IMR-90 (cell line): ENCODE results near the gene TOR4A. TPM values are rescaled to one million over a fixed set of nuclear protein-coding genes. Genes with fewer than 3 reads are reported as not detected.
A peak's percentile ranks its signal among the peaks of the same experiment; 100 is the strongest.

Experiments used
- ATAC-seq: fragments of 200-7000 bp; cut with Tn5 transposase; 2 replicates; pipeline ENCODE4 v1.9.1; 2020; ENCODE audit warnings: low read depth, mild to moderate bottlenecking, moderate library complexity
- BruUV-seq: library from RNA; stranded (reverse); fragments of 400-500 nt; replicated peaks from 2 replicates; lab custom pipeline; 2021; lab: Mats Ljungman, UMichigan
- CTCF ChIA-PET: fragments of 300-600 bp; formaldehyde crosslinking; extraction: SDS; loops from one replicate; lab custom pipeline; 2021; ENCODE audit warnings: antibody characterized with exemption; lab: Yijun Ruan, JAX
- POLR2A ChIA-PET: fragments of 300-600 bp; sonication (Branson Sonifier 250); formaldehyde crosslinking; loops from one replicate; lab custom pipeline; 2022; ENCODE audit warnings: antibody characterized with exemption; ENCODE audit not compliant: unreplicated experiment; lab: Charles Lee
- DNase-seq: peaks from one replicate; pipeline ENCODE4 v3.0.0; 2013
- H2AFZ ChIP-seq: replicated peaks from 2 replicates; pipeline ENCODE3; 2013; ENCODE audit warnings: low read length, mild to moderate bottlenecking; ENCODE audit not compliant: poor library complexity
- H2AK5ac ChIP-seq: 2 replicates; pipeline ENCODE4 v1.6.1; 2013; ENCODE audit warnings: low read depth, low read length, inconsistent platforms
- H2AK9ac ChIP-seq: replicated peaks from 2 replicates; pipeline ENCODE3; 2013; ENCODE audit warnings: mild to moderate bottlenecking, low read depth, low read length, moderate library complexity; ENCODE audit not compliant: poor library complexity
- H2BK120ac ChIP-seq: 2 replicates; pipeline ENCODE4 v1.6.1; 2013; ENCODE audit warnings: low read depth, low read length, inconsistent platforms
- H2BK15ac ChIP-seq: 3 replicates; pipeline ENCODE4 v1.6.1; 2013; ENCODE audit warnings: low read depth, low read length, inconsistent platforms
- H2BK20ac ChIP-seq: 2 replicates; pipeline ENCODE4 v1.6.1; 2013; ENCODE audit warnings: low read depth, mild to moderate bottlenecking, inconsistent platforms, low read length, moderate library complexity
- H2BK5ac ChIP-seq: 2 replicates; pipeline ENCODE4 v1.6.1; 2013; ENCODE audit warnings: mild to moderate bottlenecking, low read depth, low read length, inconsistent platforms; ENCODE audit not compliant: poor library complexity, severe bottlenecking
- H3K14ac ChIP-seq: replicated peaks from 2 replicates; pipeline ENCODE4 v1.6.1; 2013; ENCODE audit warnings: low read depth, low read length, inconsistent platforms
- H3K18ac ChIP-seq: 2 replicates; pipeline ENCODE4 v1.6.1; 2013; ENCODE audit warnings: low read depth, low read length, control low read depth
- H3K23ac ChIP-seq: 2 replicates; pipeline ENCODE4 v1.6.1; 2013; ENCODE audit warnings: low read depth, low read length, inconsistent platforms
- H3K27ac ChIP-seq: 2 replicates; pipeline ENCODE4 v1.5.1; 2013; ENCODE audit warnings: mild to moderate bottlenecking, control low read depth, low read length; ENCODE audit not compliant: insufficient read depth
- H3K27me3 ChIP-seq: 2 replicates; pipeline ENCODE4 v1.6.1; 2013; ENCODE audit warnings: low read length; ENCODE audit not compliant: control insufficient read depth, insufficient read depth
- H3K36me3 ChIP-seq: 2 replicates; pipeline ENCODE4 v1.6.1; 2013; ENCODE audit warnings: low read length, mixed read lengths; ENCODE audit not compliant: control insufficient read depth, insufficient read depth
- H3K4ac ChIP-seq: 2 replicates; pipeline ENCODE4 v1.6.1; 2013; ENCODE audit warnings: low read depth, low read length, inconsistent platforms
- H3K4me1 ChIP-seq: 2 replicates; pipeline ENCODE4 v1.6.1; 2013; ENCODE audit warnings: low read length, mixed read lengths; ENCODE audit not compliant: control insufficient read depth, insufficient read depth
- H3K4me2 ChIP-seq: 2 replicates; pipeline ENCODE4 v1.6.1; 2013; ENCODE audit warnings: low read depth, mild to moderate bottlenecking, control low read depth, low read length, moderate library complexity
- H3K4me3 ChIP-seq: 2 replicates; pipeline ENCODE4 v1.5.1; 2013; ENCODE audit warnings: low read depth, mild to moderate bottlenecking, control low read depth, low read length, moderate library complexity; ENCODE audit not compliant: insufficient read depth
- H3K56ac ChIP-seq: 2 replicates; pipeline ENCODE4 v1.6.1; 2013; ENCODE audit warnings: low read length, inconsistent platforms; ENCODE audit not compliant: insufficient read depth; ENCODE audit errors: extremely low read depth
- H3K79me1 ChIP-seq, 2 experiments: 2 replicates each; pipeline ENCODE4 v1.6.1; 2013; ENCODE audit warnings: low read length in 2 of 2, inconsistent platforms in 1 of 2, low read depth in 1 of 2
- H3K9ac ChIP-seq: 2 replicates; pipeline ENCODE4 v1.6.1; 2013; ENCODE audit warnings: low read depth, low read length, control low read depth
- H3K9me1 ChIP-seq: 2 replicates; pipeline ENCODE4 v1.6.1; 2013; ENCODE audit warnings: low read length, inconsistent platforms; ENCODE audit not compliant: insufficient read depth
- H3K9me3 ChIP-seq: 2 replicates; pipeline ENCODE4 v1.6.1; 2013; ENCODE audit warnings: low read length; ENCODE audit not compliant: control insufficient read depth, insufficient read depth
- H4K20me1 ChIP-seq: 2 replicates; pipeline ENCODE4 v1.6.1; 2013; ENCODE audit warnings: low read length, inconsistent platforms; ENCODE audit not compliant: insufficient read depth
- H4K5ac ChIP-seq: 2 replicates; pipeline ENCODE4 v1.6.1; 2013; ENCODE audit warnings: mild to moderate bottlenecking, low read depth, low read length, control low read depth
- H4K8ac ChIP-seq, 2 experiments: 2 replicates each; pipeline ENCODE4 v1.6.1; 2013; ENCODE audit warnings: low read depth in 2 of 2, low read length in 2 of 2, control low read depth in 1 of 2, inconsistent platforms in 1 of 2
- H4K91ac ChIP-seq: 2 replicates; pipeline ENCODE4 v1.6.1; 2013; ENCODE audit warnings: low read depth, low read length, inconsistent platforms; ENCODE audit not compliant: insufficient read depth
- CTCF ChIP-seq: conservative IDR thresholded peaks from 2 replicates; pipeline ENCODE4 v1.5.1; 2012; ENCODE audit warnings: mild to moderate bottlenecking, low read depth, low read length, improper control_type of control experiment
- FOS ChIP-seq: fragments of 150-350 bp; IDR thresholded peaks from 2 replicates; pipeline ENCODE4 v1.6.1; 2016; ENCODE audit warnings: low read depth, low read length
- MAZ ChIP-seq: IDR thresholded peaks from 2 replicates; pipeline ENCODE4 v1.6.1; 2012; ENCODE audit warnings: low read depth, mild to moderate bottlenecking, low read length, improper control_type of control experiment, moderate library complexity, borderline replicate concordance
- MXI1 ChIP-seq: IDR thresholded peaks from 2 replicates; pipeline ENCODE4 v1.6.1; 2012; ENCODE audit warnings: low read depth, mild to moderate bottlenecking, low read length, moderate library complexity, borderline replicate concordance
- NFE2L2 ChIP-seq: fragments of 150-350 bp; IDR thresholded peaks from 2 replicates; pipeline ENCODE4 v1.6.1; 2016; ENCODE audit warnings: low read depth, mild to moderate bottlenecking, low read length
- RAD21 ChIP-seq: IDR thresholded peaks from 2 replicates; pipeline ENCODE4 v1.6.1; 2012; ENCODE audit warnings: low read length, improper control_type of control experiment
- RFX5 ChIP-seq: IDR thresholded peaks from 2 replicates; pipeline ENCODE4 v1.8.0; 2012; ENCODE audit warnings: low read depth, mild to moderate bottlenecking, low read length, moderate library complexity
- SMC3 ChIP-seq: fragments of 150-350 bp; IDR thresholded peaks from 2 replicates; pipeline ENCODE4 v1.6.1; 2016; ENCODE audit warnings: low read depth, mild to moderate bottlenecking, antibody characterized with exemption, low read length, moderate library complexity
- WGBS, 2 experiments: methylation state at CpG; one replicate each; pipeline versions ENCODE4 v1.1.5 to v1.1.7; 2013; ENCODE audit warnings: missing lambda C conversion rate in 2 of 2; ENCODE audit not compliant: insufficient read length in 1 of 2; ENCODE audit errors: extremely low coverage in 2 of 2; 5-methylcytosine and 5-hydroxymethylcytosine counted together
- dilution Hi-C: fragments of 300-500 bp; cut with HindIII; formaldehyde crosslinking; loops from one replicate; pipeline ENCODE4 v1.14.3; 2018; ENCODE audit warnings: low sequenced_read_pairs; ENCODE audit not compliant: unreplicated experiment
- in situ Hi-C: fragments of 300-500 bp; cut with MboI; formaldehyde crosslinking; loops from 3 replicates; pipeline ENCODE4 v1.14.3; 2019; ENCODE audit warnings: low sequenced_read_pairs, inconsistent platforms, mixed read lengths
- intact Hi-C: fragments of 100-400 bp; cut with micrococcal nuclease; formaldehyde crosslinking; loops from 2 replicates; pipeline ENCODE4 v1.10.0; 2022
- polyA plus RNA-seq, 3 experiments: library from polyadenylated mRNA; depleted of rRNA; stranded (reverse); fragments of >200 nt; gene quantifications; 2 replicates each; pipeline ENCODE4 v1.2.3, GENCODE V29; 2012; ENCODE audit warnings: low replicate concordance in 1 of 3
- total RNA-seq: library from RNA; depleted of rRNA; stranded (reverse); fragments of >200 nt; gene quantifications from 2 replicates; pipeline ENCODE4 v1.2.3, GENCODE V29; 2012
- TF ChIP-seq, protein P1 (sequence below): fragments of 150-350 bp; IDR thresholded peaks from 2 replicates; pipeline ENCODE4 v1.6.1; 2016; ENCODE audit warnings: low read depth, mild to moderate bottlenecking, low read length, moderate library complexity, borderline replicate concordance

Gene TOR4A
- total and polyA plus RNA-seq, 2 of the 4 experiments (the other 2 are of a cell fraction) = 9.7 to 22.9 TPM

- 85% methylated on average over 5 of the region's 10 CpGs; no CpG with 5 or more reads in 1 of the 2 experiments for WGBS, 2 experiments
- Histone ChIP-seq H3K56ac (no peak overlapping the region), H3K4me2 (no peak overlapping the region), H3K27me3 (no peaks in the 10 kb centered on the region), H3K9ac (no peak overlapping the region), H3K4me3 (no peak overlapping the region), H3K9me1 (no peaks in the 10 kb centered on the region; the same call in 1 of the 2 replicates), H2BK20ac (no peak overlapping the region), H3K23ac (no peak overlapping the region), H2BK120ac (no peak overlapping the region), H2AK5ac (no peak overlapping the region), H3K79me1 (peaks cover 3 to 64% of the 10 kb centered on the region in 2 experiments), H2BK15ac (no peak overlapping the region), H3K9me3 (no peaks in the 10 kb centered on the region), H4K91ac (no peak overlapping the region), H2AK9ac (peak overlapping the region; percentile 81), H3K36me3 (peaks cover 42% of the 10 kb centered on the region), H3K27ac (no peak overlapping the region), H3K18ac (no peak overlapping the region), H3K14ac (no peak overlapping the region), H2AFZ (no peak overlapping the region), H2BK5ac (no peak overlapping the region), H4K5ac (no peak overlapping the region), H4K20me1 (peaks cover 24% of the 10 kb centered on the region), H4K8ac (no peak overlapping the region), H3K4me1 (peaks cover 16% of the 10 kb centered on the region), H3K4ac (no peak overlapping the region)
- ChIA-PET POLR2A (interaction anchor here (0.6 kb wide), 1 partner anchor 433 kb away, joined by 4 read pairs; the partner anchor contains the start of gene AJM1), CTCF (no interaction called here)
- in situ Hi-C loops (no loop called here), dilution Hi-C loops (no loop called here), intact Hi-C loops (no loop called here)
- no TSS peak for BruUV-seq
- no peak for ATAC-seq
- TF ChIP-seq SMC3 = no peak
- TF ChIP-seq MXI1 = no peak
- TF ChIP-seq MAZ = no peak
- no peak for TF ChIP-seq RFX5
- TF ChIP-seq FOS = no peak
- TF ChIP-seq CTCF = no peak
- TF ChIP-seq, protein P1, sequence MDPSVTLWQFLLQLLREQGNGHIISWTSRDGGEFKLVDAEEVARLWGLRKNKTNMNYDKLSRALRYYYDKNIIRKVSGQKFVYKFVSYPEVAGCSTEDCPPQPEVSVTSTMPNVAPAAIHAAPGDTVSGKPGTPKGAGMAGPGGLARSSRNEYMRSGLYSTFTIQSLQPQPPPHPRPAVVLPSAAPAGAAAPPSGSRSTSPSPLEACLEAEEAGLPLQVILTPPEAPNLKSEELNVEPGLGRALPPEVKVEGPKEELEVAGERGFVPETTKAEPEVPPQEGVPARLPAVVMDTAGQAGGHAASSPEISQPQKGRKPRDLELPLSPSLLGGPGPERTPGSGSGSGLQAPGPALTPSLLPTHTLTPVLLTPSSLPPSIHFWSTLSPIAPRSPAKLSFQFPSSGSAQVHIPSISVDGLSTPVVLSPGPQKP = no peak
- TF ChIP-seq RAD21 = no peak
- TF ChIP-seq NFE2L2 = no peak
- no peak for DNase-seq
These were observed 2.3 kb upstream of the TOR4A start for GRCh38 chr9:137275203-137275587.
